Heart right ventricle (tissue), 16 donors: ENCODE results near the gene RPA1. TPM values are rescaled to one million over a fixed set of nuclear protein-coding genes. Genes with fewer than 3 reads are reported as not detected.

Source experiments
- ATAC-seq, 8 donors: fragments of 200-7000 bp; cut with Tn5 transposase; one replicate each; pipeline ENCODE4 v1.9.1; 2020; ENCODE audit warnings: mild to moderate bottlenecking in 8 of 8, moderate library complexity in 8 of 8, moderate number of reproducible peaks in 1 of 8
- DNase-seq, 2 donors: peaks; one replicate each; pipeline ENCODE4 v3.0.0-alpha.2; 2020
- H3K27ac ChIP-seq, 10 donors: fragments of 200-600 bp; sonication (generic) in 2 of 10; one replicate each; pipeline versions ENCODE4 v1.5.0 to v1.8.0; 2020 to 2022; ENCODE audit warnings: mild to moderate bottlenecking in 3 of 10
- H3K27me3 ChIP-seq, 7 donors: fragments of 200-600 bp; one replicate each; pipeline ENCODE4 v1.8.0; 2021 to 2022; ENCODE audit warnings: mild to moderate bottlenecking in 2 of 7
- H3K36me3 ChIP-seq, 9 donors: fragments of 200-600 bp; sonication (generic) in 1 of 9; one replicate each; pipeline versions ENCODE4 v1.5.0 to v1.8.0; 2020 to 2022; ENCODE audit warnings: mild to moderate bottlenecking in 2 of 9
- H3K4me1 ChIP-seq, 9 donors: fragments of 200-600 bp; sonication (generic) in 1 of 9; one replicate each; pipeline versions ENCODE4 v1.5.0 to v1.8.0; 2020 to 2022; ENCODE audit warnings: mild to moderate bottlenecking in 4 of 9
- H3K4me3 ChIP-seq, 10 donors: fragments of 200-600 bp; sonication (generic) in 2 of 10; one replicate each; pipeline versions ENCODE4 v1.5.0 to v1.8.0; 2020 to 2022; ENCODE audit warnings: mild to moderate bottlenecking in 7 of 10, moderate library complexity in 2 of 10
- H3K9me3 ChIP-seq, 11 donors: fragments of 200-600 bp in 10 of 11; sonication (generic) in 2 of 11; one replicate each; pipeline versions ENCODE4 v1.5.0 to v1.8.0; 2013 to 2022; ENCODE audit warnings: mild to moderate bottlenecking in 2 of 11, control low read depth in 1 of 11, moderate library complexity in 1 of 11
- CTCF ChIP-seq, 9 donors: fragments of 200-600 bp; sonication (generic) in 2 of 9; IDR thresholded peaks; one replicate each; pipeline versions ENCODE4 v1.5.0 to v1.8.0; 2021 to 2022; ENCODE audit warnings: antibody characterized with exemption in 9 of 9, mild to moderate bottlenecking in 5 of 9, moderate library complexity in 1 of 9
- WGBS, 2 donors: extraction: QIAGEN DNeasy Blood & Tissue Kit; methylation state at CpG; one replicate each; pipeline ENCODE4 v1.1.7; 2013; ENCODE audit warnings: inconsistent platforms in 1 of 2; 5-methylcytosine and 5-hydroxymethylcytosine counted together
- intact Hi-C, 10 donors: fragments of 100-400 bp; cut with DNase I; formaldehyde crosslinking; loops; one replicate each; pipeline versions ENCODE4 v1.11.1 to v1.14.2; 2022
- polyA plus RNA-seq, 2 donors: library from polyadenylated mRNA; stranded (reverse); fragments of 200-250 nt; gene quantifications; one replicate each; pipeline ENCODE4 v1.2.3, GENCODE V29; 2013
- total RNA-seq, 10 donors: library from RNA; stranded (reverse); fragmentation: NEBNext Ultra II Directional in 3 of 10; extraction: Animal tissue kit (Norgen Biotek cat#: 25700) in 3 of 10; gene quantifications; one replicate each; pipeline versions ENCODE4 v1.2.1 to v1.2.4, GENCODE V29; 2021 to 2023
- donor health status: Arrhythmogenic right ventricular cardiomyopathy.
- donor health status: ischemic (EF 13 %, LVEDD 7.1; RV severe dilation, severe dysfunction).
- donor health status: healthy with polysubstance abuse.
- donor health status: DM: no; HTN: yes; CAD: no.
- donor health status: DM: no; HTN: no; CAD: no.
- donor health status: ischemic (EF 25% LVEDD 6.9; RV normal size, moderate dysfunction).
- donor health status: ischemic (EF 25% LVEDD 5.7; RV mildly dilated, moderate dysfunction).
- donor health status: healthy.
- donor health status: DM: yes; HTN: yes; CAD: no.
- donor health status: Ischemic cardiomyopathy.
- donor health status: ischemic (EF 35%, LVEDD 5.7; RV mildly dilated, moderate dysfunction).
- donor health status: nonischemic (EF 11% LVEDD 7.7; RV severe dilation, severe dysfunction).
- donor health status: DM: yes; HTN: yes; CAD: no.
- donor health status: PGD.
- donor health status: ischemic (EF 29% LVEDD 5.4; RV normal size, mild dysfunction).
- donor health status: nonischemic (EF 23%, LVEDD 6.1; RV moderate dilation, normal function).

RPA1 gene
- total and polyA plus RNA-seq, 12 donors = 7.2 to 96.6 (median 65.9) TPM

- WGBS, 2 donors = 83 to 88% methylated on average over 16 of the region's 16 CpGs
- no peak for TF ChIP-seq CTCF (IDR thresholded peaks at IDR 0.05)
- Histone ChIP-seq H3K9me3 (no peaks in the 10 kb centered on the region), H3K4me1 (no peaks in the 10 kb centered on the region), H3K27ac (peak overlapping the region in 5 of 10 donors; percentile 4 to 41 (median 16)), H3K27me3 (no peaks in the 10 kb centered on the region), H3K4me3 (no peak overlapping the region), H3K36me3 (peaks cover 0 to 65% (median 11%) of the 10 kb centered on the region in 9 donors)
- ATAC-seq (peak in 4 of 8 donors; percentile 25 to 70 (median 44)), DNase-seq (no peak)
- intact Hi-C loops = loop anchor here in 6 of 10 donors (10.0 kb wide), 4 partner anchors 127 to 287 kb away; partner anchors contain the start of gene WDR81 (in 4 of the 6)
These were observed 31.7 kb downstream of the RPA1 start for GRCh38 chr17:1861391-1862010.

GRCh38 chr17:1865252-1866037, 35.6 kb downstream of the RPA1 start:
- peak; percentile 48 to 75 (median 63) for TF ChIP-seq CTCF (IDR thresholded peaks at IDR 0.05)
- intact Hi-C loops = loop anchor here in 8 of 10 donors (2.0 to 10.0 kb wide), 7 partner anchors 131 to 291 kb away; partner anchors contain the start of gene WDR81 (in 5 of the 8)
- H3K4me3 ChIP-seq = no peak overlapping the region

DNA sequence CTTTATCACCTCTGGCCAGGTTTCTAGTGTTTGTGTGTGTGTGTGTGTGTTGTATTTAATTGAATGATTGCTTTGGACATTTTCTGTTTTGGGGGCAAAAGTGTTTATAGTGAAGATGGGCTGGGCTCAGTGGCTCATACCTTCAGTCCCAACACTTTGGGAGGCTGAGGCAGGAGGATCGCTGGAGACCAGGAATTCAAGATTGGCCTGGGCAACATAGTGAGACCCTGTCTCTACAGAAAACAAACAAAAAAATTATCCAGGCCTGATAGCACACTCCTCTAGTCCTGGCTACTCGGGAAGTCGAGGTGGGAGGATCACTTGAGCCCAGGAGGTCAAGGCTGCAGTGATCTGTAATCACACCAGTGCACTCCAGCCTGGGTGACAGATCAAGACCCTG, 37.5 kb downstream of the RPA1 start:
- Histone ChIP-seq H3K4me1 (no peaks in the 10 kb centered on the region), H3K36me3 (peaks cover 0 to 72% (median under 1%) of the 10 kb centered on the region in 9 donors), H3K4me3 (no peak overlapping the region), H3K9me3 (no peaks in the 10 kb centered on the region), H3K27me3 (no peaks in the 10 kb centered on the region), H3K27ac (no peak overlapping the region)
- WGBS, 2 donors = 81 to 84% methylated on average over 3 of the region's 3 CpGs
- intact Hi-C loops = loop anchor here in 7 of 10 donors (2.0 to 10.0 kb wide), 6 partner anchors 133 to 293 kb away; partner anchors contain the start of gene WDR81 (in 5 of the 7)
- ATAC-seq (no peak), DNase-seq (no peak)
- no peak for TF ChIP-seq CTCF (IDR thresholded peaks at IDR 0.05)

More at GRCh38 chr17:1865252-1866037, 35.6 kb downstream of the RPA1 start:
- H3K4me1 ChIP-seq = no peaks in the 10 kb centered on the region
- H3K27ac ChIP-seq = no peak overlapping the region
- peaks cover 0 to 68% (median under 1%) of the 10 kb centered on the region in 9 donors for H3K36me3 ChIP-seq
- WGBS, 2 donors = 80 to 88% methylated on average over 17 of the region's 17 CpGs
- ATAC-seq = peak in 1 of 8 donors; percentile 37
- no peaks in the 10 kb centered on the region for H3K27me3 ChIP-seq
- DNase-seq = peak in 1 of 2 donors; percentile 36
- no peaks in the 10 kb centered on the region for H3K9me3 ChIP-seq

DNA sequence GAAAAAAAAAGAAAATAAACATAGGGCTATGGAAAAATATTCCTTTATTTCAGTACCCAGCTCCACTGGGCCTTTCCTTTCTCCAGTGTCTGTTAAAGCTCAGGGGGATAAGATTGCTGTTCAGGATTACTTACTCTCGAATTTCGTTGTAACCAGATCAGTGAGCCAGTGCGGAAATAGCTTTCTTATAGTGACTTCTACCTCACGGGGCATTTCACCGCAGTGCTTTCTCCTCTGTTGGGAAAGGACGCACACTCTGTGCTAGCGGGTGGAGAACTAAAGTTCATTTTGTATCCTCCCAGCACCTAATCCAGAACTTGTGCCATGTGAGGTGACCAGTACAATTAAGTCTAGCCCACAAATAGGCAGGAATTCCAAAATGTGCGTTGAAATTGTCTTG, 38.3 kb downstream of the RPA1 start:
- H3K27ac ChIP-seq = no peak overlapping the region
- H3K36me3 ChIP-seq = peaks cover 0 to 75% (median 5%) of the 10 kb centered on the region in 9 donors
- DNase-seq = no peak

More for the DNA sequence above, 38.3 kb downstream of the RPA1 start:
- Histone ChIP-seq H3K4me1 (no peaks in the 10 kb centered on the region), H3K4me3 (no peak overlapping the region), H3K27me3 (no peaks in the 10 kb centered on the region), H3K9me3 (no peaks in the 10 kb centered on the region)
- intact Hi-C loops = loop anchor here in 6 of 10 donors (5.0 to 10.0 kb wide), 5 partner anchors 133 to 293 kb away; partner anchors contain the start of gene WDR81 (in 4 of the 6)
- TF ChIP-seq CTCF (IDR thresholded peaks at IDR 0.05) = no peak
- WGBS, 2 donors = 88 to 90% methylated on average over 8 of the region's 8 CpGs
- ATAC-seq = no peak
